GM19043 (cell line): ENCODE measurements around the gene TCF15.

Source experiments
- ATAC-seq: cut with Tn5 transposase; IDR thresholded peaks from one replicate; pipeline ENCODE4 v1.9.1; 2021; ENCODE audit warnings: low read depth; ENCODE audit not compliant: unreplicated experiment

Gene TCF15

DNA sequence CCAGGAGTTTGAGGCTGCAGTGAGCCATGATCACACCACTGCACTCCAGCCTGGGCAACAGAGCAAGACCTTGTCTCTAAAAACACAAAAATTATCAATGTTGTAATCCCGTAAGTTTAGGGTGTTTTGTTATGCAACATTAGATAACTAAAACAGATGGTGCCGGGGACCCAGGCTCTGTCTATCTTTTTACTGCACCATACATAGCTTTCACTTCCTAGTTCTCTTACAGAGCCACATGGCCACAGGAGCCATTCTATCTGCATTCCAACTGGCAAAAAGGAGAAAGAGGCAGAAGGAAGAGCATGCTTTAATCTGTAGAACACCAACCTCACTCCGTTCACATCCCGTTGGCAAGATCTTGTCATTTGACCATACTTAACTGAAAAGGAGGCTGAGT, 5.4 kb upstream of the TCF15 start:
- no peak for ATAC-seq

DNA sequence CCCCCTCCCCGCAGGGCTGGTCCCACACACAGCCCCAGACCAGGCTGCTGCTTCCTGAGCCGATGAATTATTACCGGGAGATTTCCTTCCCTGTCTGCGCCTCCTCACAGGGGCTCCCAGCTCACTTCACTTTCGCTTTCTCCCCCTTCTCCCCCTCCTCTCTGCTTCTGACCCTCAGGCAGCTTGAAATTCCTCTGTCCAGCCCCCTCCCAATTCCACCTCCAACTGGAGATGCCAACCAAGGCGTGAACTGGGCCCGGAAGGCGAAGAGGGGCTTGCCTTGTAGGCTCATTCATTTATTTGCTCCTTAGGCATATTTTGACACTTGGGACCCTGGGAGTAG, 1.7 kb upstream of the TCF15 start:
- no peak for ATAC-seq

DNA sequence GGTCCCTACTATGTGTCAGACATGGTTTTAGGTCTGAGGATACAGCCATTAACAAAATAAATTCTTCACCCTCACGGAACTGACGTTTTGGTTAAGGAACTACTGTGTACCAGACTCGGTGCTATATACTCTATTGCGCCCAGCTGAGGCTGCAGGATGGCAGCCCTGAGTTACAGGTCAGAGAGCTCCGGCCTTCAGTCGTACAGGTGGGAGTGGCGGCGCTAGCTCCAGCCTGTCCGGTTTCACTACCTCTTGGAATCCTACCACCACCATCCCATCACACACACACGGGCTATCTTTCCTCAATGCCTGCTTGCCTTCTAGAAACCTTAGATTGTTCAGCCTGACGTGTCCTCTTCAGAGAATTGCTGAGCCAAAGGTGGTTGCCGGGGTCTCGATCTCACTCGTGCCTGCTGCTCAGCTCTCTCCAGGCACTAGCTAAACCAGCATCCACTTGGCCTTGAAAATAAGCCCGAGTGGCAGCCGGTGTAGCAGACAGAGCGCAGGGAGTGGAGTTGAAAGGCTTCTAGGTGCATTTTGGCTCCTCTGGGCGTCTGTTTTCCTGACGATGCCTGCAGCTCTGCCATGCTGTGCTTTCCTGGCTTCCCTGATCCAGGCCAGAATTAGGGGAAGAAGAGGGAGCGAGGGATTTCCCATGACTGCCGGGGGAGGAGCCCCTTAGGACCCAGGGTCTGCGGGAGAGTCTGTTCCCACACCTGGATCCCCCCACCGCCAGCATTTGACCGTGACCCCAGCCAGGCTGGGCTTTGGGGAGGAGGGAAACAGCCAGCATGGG, 1.1 kb upstream of the TCF15 start:
- ATAC-seq: no peak

DNA sequence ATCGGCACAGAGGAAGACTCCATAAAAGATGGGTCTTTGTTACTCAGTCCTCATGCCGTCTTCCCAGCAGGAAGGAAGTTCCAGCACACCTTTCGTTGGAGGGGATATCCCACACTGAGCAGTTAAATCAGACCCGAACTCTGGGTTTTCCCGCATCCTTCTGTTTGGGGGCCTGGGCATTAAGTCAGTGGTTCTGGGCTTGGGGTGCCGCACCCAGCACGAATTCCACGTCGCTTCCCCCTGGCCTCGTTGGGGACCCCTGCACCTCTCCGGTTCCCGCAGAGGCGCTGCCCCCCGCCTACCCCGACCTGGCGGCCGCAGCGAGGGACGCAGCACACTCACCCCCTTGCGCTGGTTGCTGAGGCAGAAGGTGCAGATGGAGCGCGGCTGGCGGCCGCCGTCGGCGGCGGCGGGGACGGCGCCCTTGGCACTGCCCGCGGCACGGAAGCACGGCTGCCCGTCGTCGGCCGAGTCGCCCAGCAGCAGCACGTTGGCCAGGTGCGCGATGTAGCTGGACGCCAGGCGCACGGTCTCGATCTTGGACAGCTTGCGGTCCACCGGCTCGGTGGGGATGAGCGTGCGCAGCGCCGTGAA, 641 bp downstream of the TCF15 start:
- ATAC-seq: no peak

DNA sequence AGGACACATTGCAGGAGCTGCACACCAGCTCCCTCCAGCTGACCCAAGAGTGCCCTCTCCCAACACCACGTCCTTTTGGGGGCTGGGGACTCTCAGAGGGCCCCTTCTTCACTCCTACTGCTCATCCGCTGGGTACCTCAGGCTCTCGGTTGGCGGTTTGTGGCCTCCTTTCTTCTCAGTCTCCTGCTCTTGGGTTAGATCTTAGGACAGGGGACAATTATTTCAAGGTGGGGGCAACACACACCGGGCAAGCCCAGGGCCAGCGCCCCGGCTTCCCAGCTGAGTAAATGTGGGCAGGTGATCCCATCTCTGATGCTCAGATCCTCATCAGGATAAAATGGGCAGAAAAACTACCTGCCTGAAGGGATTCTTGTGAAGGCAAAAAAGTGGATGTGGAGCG, 1.1 kb downstream of the TCF15 start:
- ATAC-seq: no peak

DNA sequence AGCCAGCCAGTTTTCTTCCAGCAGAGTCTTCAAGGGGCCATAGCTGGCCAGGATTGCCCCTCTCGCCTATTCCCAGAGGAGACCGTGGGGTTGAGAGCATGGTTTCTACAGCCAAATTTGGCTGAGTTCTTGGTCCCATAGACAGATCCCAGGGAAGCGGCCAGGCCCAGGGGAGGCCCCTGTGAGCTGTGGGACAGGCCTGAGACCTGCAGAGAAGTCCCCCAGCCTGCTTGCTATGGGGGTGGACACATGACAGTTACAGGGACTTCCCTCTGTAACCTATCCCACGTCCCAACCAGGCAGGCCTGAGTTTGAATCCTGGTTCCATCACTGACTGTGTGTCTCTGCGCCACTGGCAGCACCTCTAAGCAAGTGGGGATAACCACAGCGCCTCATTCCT, 2.6 kb downstream of the TCF15 start:
- no peak for ATAC-seq

DNA sequence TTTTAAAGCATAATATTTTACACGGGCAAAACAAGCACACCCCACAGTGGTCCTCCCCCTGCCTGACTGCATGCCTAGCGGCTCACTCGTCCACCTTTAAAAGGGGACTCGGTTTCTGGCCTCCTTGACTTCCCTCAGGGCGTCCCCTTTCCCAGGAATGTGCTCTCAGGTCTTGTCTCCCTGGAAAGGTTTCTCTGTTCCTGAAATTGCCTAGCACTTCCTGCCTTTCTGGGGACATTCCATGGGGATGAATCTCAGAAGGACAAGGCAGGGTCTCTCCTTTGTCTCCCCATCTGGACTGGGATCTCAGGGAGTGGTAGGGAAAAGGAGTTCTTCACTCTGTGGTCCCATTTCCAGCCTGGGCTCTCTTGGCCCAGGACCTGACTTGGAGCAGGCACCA, 4.9 kb downstream of the TCF15 start:
- ATAC-seq: no peak

DNA sequence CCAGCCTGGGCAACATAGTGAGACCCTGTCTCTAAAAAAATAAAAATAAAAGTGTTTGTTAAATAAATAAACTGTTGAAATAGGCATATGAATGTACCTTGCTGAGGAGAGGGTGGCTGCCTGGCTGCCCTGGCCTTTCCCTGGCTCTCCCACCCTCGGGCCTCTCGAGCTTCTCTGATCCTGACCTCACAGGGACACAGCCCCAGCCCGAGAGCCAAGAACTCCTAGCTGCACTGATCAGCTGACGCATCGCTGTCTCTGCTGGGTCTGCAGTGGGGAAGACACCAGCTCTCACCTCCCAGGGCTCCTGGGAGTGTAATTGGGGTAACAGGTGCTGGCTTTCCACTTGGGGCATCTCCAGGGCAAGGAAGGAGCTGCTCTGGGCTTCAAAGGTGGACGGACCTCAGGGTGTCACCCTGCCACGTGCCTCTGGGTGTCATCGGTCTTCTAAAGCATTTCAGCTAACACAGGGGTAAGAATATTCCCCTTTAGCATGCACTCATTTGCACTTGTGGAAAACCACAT, 6.9 kb downstream of the TCF15 start:
- no peak for ATAC-seq

DNA sequence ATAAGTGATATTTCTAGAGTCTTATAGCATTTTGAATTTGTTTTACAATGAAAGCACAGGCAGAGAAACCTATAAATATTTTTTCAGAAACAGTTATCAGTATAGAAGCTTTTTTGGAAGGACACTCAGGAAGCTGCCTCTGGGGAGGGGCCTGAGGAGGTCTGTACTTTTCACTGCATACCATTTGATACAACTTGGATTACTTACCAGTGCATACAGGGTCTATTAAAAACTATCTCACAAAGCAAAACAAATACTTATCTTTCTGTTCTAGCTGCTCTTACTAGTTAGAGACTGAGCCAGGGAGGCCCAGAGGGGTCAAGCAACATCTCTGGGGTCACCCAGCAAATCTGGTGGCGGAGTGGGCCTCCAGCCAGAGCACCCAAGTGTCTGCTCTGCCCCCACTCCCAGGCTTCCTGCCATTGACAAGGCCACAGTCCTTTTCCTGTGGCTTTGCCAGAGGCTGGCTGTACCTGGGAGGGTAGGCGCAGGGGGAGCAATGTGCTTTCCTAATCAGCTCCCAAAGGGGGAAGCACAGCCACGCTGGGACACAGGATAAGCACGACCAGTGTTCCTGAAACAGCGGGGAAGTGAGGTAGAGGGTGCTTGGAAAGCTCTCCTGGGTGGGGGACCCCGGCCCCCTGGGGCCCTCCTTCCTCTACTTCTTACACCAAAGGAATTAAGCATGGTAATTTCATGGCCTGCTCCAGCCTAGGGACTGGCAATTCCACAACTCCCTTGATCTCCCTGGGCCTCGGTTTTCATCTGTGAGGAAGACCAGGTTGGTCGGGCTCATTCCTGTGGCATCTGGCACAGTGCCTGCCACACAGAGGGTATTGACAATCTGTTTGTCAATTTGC, 7.8 kb downstream of the TCF15 start:
- no peak for ATAC-seq

DNA sequence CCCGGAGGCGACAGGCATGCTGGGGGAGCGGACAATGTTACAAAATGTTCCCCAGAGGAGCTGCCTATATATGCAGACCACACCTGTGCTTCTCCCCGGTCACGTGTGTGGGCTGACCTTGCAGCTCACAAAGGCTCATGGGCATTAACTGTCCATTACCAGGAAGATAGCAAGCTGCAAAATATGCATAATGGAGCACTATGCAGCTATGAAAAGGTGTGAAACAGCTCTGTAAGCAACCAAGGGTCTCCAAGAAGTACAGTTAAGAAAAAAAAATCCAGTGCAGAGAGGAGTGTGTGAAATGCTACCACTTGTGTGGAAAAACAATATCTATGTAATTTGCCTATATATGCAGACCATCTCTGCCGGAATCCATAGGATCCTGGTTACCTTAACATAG, 9.4 kb downstream of the TCF15 start:
- ATAC-seq: no peak

DNA sequence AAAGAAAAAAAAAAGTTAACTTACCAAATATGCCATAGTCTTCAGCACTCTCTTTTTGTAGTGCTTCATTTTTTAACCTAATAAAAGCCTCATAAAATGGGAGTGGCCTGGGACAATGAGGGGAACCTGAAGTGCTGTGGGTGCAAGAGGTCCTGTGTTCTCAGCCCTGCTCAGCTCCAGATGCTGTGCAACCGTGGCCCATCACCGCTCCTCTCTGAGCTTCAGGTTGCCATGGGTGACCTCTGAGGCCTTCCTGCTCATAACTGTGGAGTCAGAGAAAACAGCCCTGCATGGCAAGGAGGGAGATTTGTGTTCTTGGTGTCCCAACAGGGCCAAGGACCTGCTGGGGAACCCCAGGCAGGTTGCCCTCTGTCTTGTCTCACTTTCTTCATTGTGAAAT, 10.0 kb downstream of the TCF15 start:
- no peak for ATAC-seq

DNA sequence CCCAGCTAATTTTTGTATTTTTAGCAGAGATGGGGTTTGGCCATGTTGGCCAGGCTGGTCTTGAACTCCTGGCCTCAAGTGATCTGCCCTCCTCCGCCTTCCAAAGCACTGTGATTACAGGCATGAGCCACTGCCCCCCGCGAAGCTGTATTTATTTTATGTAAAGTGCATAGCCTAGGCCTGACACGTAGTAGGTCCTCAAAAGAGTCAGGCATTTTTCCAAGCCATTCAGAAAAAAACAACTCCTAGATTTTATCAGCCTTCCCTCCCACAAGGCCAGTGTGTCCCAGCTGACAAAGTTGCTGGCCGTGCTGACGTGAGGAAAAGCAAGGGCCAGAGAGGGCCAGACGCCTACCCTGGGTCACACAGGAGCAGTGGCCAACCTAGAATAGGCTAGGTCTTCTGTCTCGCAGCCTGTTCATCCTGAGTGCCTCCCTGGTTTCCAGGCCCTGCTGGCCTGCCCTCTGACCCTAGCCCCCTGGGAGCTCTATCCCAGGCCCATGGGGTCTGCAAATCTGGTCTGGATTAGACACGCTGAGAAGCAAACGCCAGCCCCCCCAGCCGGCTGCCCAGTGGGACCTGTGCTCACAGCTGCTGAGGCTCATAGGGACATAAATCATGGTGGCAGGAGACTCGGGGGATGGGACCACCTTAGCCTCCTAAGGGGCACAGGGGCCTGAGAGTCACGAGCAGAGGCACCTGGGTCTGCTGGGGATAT, 11.8 kb downstream of the TCF15 start:
- ATAC-seq: no peak

DNA sequence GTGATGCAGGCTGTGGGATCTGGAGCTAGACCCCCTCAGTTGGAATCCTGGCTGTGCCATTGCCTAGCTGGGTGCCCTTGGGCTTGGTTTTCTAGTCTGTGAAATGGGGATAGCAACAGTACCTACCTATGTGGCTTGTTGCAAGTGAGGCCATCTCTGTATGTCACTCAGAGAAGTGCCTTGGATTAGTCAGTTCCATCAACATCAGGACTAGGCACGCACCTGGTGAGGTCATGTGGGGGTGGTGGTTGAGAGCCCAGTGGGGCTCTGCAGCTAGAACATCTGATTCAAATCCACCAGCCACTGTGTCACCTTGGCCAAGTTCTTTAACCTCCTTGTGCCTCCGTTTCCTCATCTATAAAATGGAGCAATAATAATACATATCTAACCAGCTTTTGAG, 12.5 kb downstream of the TCF15 start:
- no peak for ATAC-seq

DNA sequence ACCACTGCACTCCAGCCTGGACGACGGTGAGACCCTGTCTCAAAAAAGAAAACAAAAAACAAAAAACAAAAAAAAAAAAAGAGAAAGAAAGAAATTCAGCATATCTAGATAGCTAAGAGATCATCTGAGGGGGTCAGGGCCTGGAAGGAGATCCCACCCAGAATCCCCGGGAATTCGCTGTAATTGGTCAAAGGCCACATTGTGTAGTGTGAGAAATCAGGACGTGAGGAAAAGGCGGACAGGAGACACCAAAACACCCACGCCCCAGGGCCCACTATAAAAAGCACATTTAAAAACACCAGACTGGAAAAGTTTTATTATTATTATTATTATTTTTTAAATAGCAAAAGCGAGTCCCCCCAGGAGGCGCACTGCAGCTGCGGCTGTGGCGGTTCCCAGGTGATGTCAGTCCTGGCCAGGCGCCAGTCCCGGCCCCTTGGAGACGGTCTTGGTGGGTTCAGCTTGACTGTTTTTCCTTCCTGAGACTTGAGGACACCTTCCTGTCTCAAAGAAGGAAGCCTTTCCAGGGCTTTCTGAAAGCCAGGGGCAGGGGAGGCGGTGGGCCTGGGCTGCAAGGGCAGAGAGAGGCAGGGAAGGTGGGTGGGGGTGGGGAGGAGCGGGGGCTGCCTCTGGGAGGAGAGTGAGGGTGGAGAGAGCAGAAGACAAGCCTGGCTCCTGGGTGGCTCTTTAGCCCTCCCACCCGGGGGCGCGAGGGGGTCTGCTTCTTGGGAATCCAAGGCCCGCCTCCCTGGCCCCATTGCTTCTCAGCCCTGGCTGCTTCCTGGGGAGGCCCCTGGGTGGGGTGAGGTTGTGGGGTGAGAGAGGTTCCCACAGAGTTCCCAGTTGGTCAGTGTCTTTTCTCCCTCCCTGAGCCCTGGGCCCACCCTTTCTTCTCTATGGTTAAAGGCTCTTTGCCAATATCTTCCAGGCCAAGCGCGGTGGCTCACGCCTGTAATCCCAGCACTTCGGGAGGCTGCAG, 14.5 kb downstream of the TCF15 start:
- no peak for ATAC-seq

DNA sequence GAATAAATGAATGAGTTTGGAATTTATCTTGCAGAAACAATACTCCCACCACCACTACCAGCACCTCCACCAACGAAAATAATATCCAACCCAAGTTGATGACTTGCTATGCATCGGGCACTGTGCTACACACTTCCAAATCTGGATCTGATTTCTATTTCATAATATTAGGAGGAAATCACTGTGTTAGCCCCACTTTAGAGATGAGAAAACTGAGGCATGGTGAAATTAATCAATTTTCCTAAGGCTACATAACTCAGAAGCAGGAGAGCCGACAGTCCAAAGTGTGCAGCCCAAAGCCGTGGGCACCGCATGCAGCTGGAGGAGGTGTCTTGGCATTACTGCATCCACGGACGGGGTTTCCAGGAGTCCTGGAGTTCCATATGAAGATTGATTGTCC, 17.6 kb downstream of the TCF15 start:
- ATAC-seq: no peak

DNA sequence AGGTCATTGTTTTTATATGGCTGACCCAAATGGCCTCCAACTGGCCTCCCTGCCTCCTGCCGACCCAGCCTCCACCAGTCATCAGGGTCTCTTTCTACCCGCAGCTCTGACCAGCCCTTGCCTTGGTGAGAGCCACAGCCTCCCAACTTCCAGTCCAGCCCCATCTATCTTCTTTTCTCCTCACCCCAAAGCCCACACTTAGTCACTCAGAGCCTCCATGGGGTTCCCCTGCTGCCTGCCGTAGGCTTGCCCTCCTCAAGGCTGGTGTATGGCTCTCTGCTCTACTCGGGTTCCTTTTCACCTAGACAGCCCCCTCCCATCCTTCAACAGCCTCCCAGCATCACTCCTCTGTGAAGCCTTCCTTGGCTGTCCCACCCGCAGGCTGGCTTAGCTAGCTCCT, 18.2 kb downstream of the TCF15 start:
- ATAC-seq: no peak

DNA sequence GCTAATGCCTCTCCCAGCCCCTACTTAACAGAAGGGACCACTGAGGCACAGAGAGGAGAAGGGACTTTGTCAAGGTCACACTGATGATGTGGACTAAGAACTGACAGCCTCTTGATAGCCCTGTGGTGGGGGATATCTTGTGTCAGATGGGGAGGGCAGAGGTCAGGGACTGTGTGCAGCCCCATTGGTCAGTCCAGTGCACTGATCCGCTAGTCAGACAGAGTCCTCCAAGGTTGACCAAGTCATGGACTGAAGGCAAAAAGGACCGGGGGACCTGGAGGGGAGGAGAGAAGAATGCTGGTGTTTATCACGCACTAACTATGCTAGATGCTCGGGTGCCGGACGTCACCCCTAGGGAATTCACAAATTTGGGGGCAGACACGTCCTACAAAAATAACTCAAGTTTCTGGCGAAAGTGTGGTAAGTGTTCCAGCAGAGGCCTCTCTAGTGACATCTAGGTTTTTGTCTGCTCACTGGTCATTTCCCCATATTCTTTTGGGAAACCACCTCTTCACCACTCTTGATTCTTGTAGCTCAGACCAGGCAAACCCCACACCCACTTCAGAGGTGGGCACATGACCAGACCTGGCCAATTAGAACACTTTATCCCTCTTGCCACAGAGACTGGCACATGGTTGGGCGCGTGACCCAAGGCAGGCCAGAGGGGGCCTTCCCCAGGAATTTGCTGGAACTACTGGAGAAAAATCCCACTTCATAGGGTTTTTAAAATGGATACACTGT, 21.0 kb downstream of the TCF15 start:
- peak; percentile 64 for ATAC-seq

DNA sequence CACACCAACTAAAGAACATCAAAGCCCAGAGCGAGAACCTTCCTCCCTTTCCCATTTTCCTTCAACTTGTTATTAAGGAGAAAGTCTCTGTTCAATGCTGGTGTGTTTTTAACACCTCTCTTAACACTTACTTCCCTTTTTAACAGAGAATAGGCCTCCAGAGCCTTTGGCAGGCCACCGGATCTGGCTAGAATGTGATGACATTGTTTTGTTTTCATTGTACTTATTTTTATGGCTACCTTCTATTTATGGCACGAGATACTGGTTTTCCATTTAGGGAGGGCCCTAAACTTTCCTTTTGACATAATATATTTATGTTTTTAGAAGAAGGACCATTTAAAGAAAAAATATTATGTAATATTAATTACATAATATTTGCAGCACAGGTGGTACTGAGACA, 21.6 kb downstream of the TCF15 start:
- no peak for ATAC-seq

DNA sequence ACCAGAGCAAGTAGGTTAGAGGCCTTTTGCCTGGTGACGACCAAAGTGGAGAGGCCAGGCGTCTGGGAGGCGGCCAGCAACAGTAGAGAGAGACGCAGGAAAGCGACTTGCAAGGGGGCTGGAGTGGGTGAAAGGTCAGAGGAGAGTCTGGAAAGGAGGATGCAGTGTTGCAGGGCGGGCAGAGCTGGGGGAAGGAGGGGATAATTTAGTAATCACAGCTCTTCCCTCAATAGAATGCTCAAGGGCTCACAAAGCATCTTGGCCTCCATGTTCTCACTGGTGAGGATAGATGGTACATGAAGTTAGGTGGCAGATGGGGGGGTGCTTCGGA, 25.2 kb downstream of the TCF15 start:
- no peak for ATAC-seq
